ENCODE measurements around the gene MXD3.
"Not testable (repeated sequence)": the region's sequence is repeated elsewhere in the genome, so short reads cannot be mapped to it uniquely, and the experiment has no call there.

MXD3 gene

GRCh38 chr5:177269976-177270375 lies 41.7 kb downstream of the MXD3 start:
- Histone ChIP-seq H3K27me3 (no peaks in the 10 kb centered on the region), H3K9ac (no peak overlapping the region), H3K27ac (no peak overlapping the region), H3K4me1 (no peaks in the 10 kb centered on the region), H4K20me1 (no peaks in the 10 kb centered on the region), H3K4me3 (no peak overlapping the region), H3K36me3 (peaks cover 85 to 99% (median 96%) of the 10 kb centered on the region in 11 experiments), H3K4me2 (no peak overlapping the region), H3K9me3 (replicated peaks in 1 of 11) (no peaks in the 10 kb centered on the region)
- no peak for TF ChIP-seq Cebpa-rat (IDR thresholded peaks at IDR 0.05)

- H3K36me3 ChIP-seq, result peaks cover 86 to 99% (median 96%) of the 10 kb centered on the region in 11 experiments
- no peak overlapping the region for H3K27ac ChIP-seq
- H3K27me3 ChIP-seq, result no peaks in the 10 kb centered on the region
- H3K4me3 ChIP-seq, result no peak overlapping the region
- no peaks in the 10 kb centered on the region for H3K4me1 ChIP-seq
- no peak overlapping the region for H3K4me2 ChIP-seq
- TF ChIP-seq Cebpa-rat (IDR thresholded peaks at IDR 0.05), result no peak
- H3K9me3 ChIP-seq (replicated peaks in 1 of 11), result no peaks in the 10 kb centered on the region
- H3K9ac ChIP-seq, result no peak overlapping the region
- no peaks in the 10 kb centered on the region for H4K20me1 ChIP-seq
Measured at GRCh38 chr5:177269232-177269895, 42.3 kb downstream of the MXD3 start.

GRCh38 chr5:177265395-177265794 lies 46.3 kb downstream of the MXD3 start:
- no peak overlapping the region for H3K4me3 ChIP-seq
- no peaks in the 10 kb centered on the region for H3K9me3 ChIP-seq (replicated peaks in 1 of 11)
- no peaks in the 10 kb centered on the region for H3K4me1 ChIP-seq
- no peaks in the 10 kb centered on the region for H3K27me3 ChIP-seq
- no peak for TF ChIP-seq Cebpa-rat (IDR thresholded peaks at IDR 0.05)
- H3K27ac ChIP-seq, result no peak overlapping the region
- no peak overlapping the region for H3K9ac ChIP-seq
- H3K4me2 ChIP-seq, result no peak overlapping the region
- H3K36me3 ChIP-seq, result peaks cover 94 to 100% (median 98%) of the 10 kb centered on the region in 11 experiments
- H4K20me1 ChIP-seq, result no peaks in the 10 kb centered on the region

GRCh38 chr5:177264178-177264577 lies 47.5 kb downstream of the MXD3 start:
- Histone ChIP-seq H3K36me3 (peaks cover 94 to 100% (median 98%) of the 10 kb centered on the region in 11 experiments), H3K9me3 (replicated peaks in 1 of 11) (no peaks in the 10 kb centered on the region), H3K9ac (no peak overlapping the region), H3K4me3 (no peak overlapping the region), H3K27me3 (no peaks in the 10 kb centered on the region), H3K27ac (no peak overlapping the region), H3K4me1 (no peaks in the 10 kb centered on the region), H4K20me1 (peaks cover 0 to 6% (median 0%) of the 10 kb centered on the region in 11 experiments; a peak in 1 of 22 replicates), H3K4me2 (no peak overlapping the region)
- no peak for TF ChIP-seq Cebpa-rat (IDR thresholded peaks at IDR 0.05)

GRCh38 chr5:177261510-177261909 lies 50.2 kb downstream of the MXD3 start:
- TF ChIP-seq Cebpa-rat (IDR thresholded peaks at IDR 0.05), result no peak
- H3K36me3 ChIP-seq, result peaks cover 94 to 100% (median 99%) of the 10 kb centered on the region in 11 experiments

GRCh38 chr5:177260961-177261360 lies 50.7 kb downstream of the MXD3 start:
- TF ChIP-seq Cebpa-rat (IDR thresholded peaks at IDR 0.05), result no peak
- Histone ChIP-seq H3K27me3 (no peaks in the 10 kb centered on the region), H3K4me2 (no peak overlapping the region), H4K20me1 (peaks cover 0 to 12% (median 0%) of the 10 kb centered on the region in 11 experiments; a peak in 1 of 22 replicates), H3K4me1 (no peaks in the 10 kb centered on the region), H3K9me3 (replicated peaks in 1 of 11) (no peaks in the 10 kb centered on the region), H3K9ac (no peak overlapping the region), H3K4me3 (no peak overlapping the region), H3K36me3 (peaks cover 94 to 100% (median 99%) of the 10 kb centered on the region in 11 experiments), H3K27ac (no peak overlapping the region)

More at GRCh38 chr5:177261510-177261909, 50.2 kb downstream of the MXD3 start:
- Histone ChIP-seq H3K4me1 (no peaks in the 10 kb centered on the region), H3K9ac (no peak overlapping the region), H3K9me3 (replicated peaks in 1 of 11) (no peaks in the 10 kb centered on the region), H3K4me2 (no peak overlapping the region), H3K27me3 (no peaks in the 10 kb centered on the region), H3K4me3 (no peak overlapping the region), H3K27ac (no peak overlapping the region), H4K20me1 (peaks cover 0 to 7% (median 0%) of the 10 kb centered on the region in 11 experiments; a peak in 1 of 22 replicates)

- Histone ChIP-seq H3K36me3 (peaks cover 89 to 100% (median 100%) of the 10 kb centered on the region in 11 experiments), H4K20me1 (peaks cover 0 to 17% (median 0%) of the 10 kb centered on the region in 11 experiments; a peak in 1 of 22 replicates)
- H3K9ac ChIP-seq; H3K27me3 ChIP-seq; H3K4me3 ChIP-seq; H3K9me3 ChIP-seq (replicated peaks in 1 of 11); H3K4me2 ChIP-seq; H3K4me1 ChIP-seq; H3K27ac ChIP-seq: not testable (repeated sequence)
Measured at GRCh38 chr5:177258711-177259110, 53.0 kb downstream of the MXD3 start.
